ENCODE data around the gene SETD1B.
"Not testable (repeated sequence)": the region's sequence is repeated elsewhere in the genome, so short reads cannot be mapped to it uniquely, and the experiment has no call there.

The SETD1B gene

GRCh38 chr12:121787063-121788025, 16.5 kb upstream of the SETD1B start:
- H3K4me3 ChIP-seq (ENCODE audit: control insufficient read depth, low read depth, low read length) = no peak overlapping the region
- TF ChIP-seq CTCF (IDR thresholded peaks at IDR 0.05; ENCODE audit: control insufficient read depth, insufficient read depth, low read depth, low read length, missing control alignments) = no peak
- DNase-seq (ENCODE audit: low read depth) = no peak

GRCh38 chr12:121788176-121788818, 15.5 kb upstream of the SETD1B start:
- DNase-seq (ENCODE audit: low read depth) = no peak
- TF ChIP-seq CTCF (IDR thresholded peaks at IDR 0.05; ENCODE audit: control insufficient read depth, insufficient read depth, low read depth, low read length, missing control alignments) = no peak
- no peak overlapping the region for H3K4me3 ChIP-seq (ENCODE audit: control insufficient read depth, low read depth, low read length)

- DNase-seq (ENCODE audit: low read depth) = no peak
- TF ChIP-seq CTCF (IDR thresholded peaks at IDR 0.05; ENCODE audit: control insufficient read depth, insufficient read depth, low read depth, low read length, missing control alignments) = no peak
- no peak overlapping the region for H3K4me3 ChIP-seq (ENCODE audit: control insufficient read depth, low read depth, low read length)
Observed at GRCh38 chr12:121789233-121789781, 14.5 kb upstream of the SETD1B start.

GRCh38 chr12:121789800-121790728, 13.7 kb upstream of the SETD1B start:
- DNase-seq (ENCODE audit: low read depth) = no peak
- H3K4me3 ChIP-seq (ENCODE audit: control insufficient read depth, low read depth, low read length) = no peak overlapping the region
- no peak for TF ChIP-seq CTCF (IDR thresholded peaks at IDR 0.05; ENCODE audit: control insufficient read depth, insufficient read depth, low read depth, low read length, missing control alignments)

- not testable (repeated sequence) for H3K4me3 ChIP-seq (ENCODE audit: control insufficient read depth, low read depth, low read length); DNase-seq (ENCODE audit: low read depth)
Observed at GRCh38 chr12:121790785-121791184, 13.0 kb upstream of the SETD1B start.

- no peak for TF ChIP-seq CTCF (IDR thresholded peaks at IDR 0.05; ENCODE audit: control insufficient read depth, insufficient read depth, low read depth, low read length, missing control alignments)
- no peak overlapping the region for H3K4me3 ChIP-seq (ENCODE audit: control insufficient read depth, low read depth, low read length)
- no peak for DNase-seq (ENCODE audit: low read depth)
Observed at GRCh38 chr12:121791671-121792551, 11.9 kb upstream of the SETD1B start.
